ENCODE measurements around the gene DZIP1.

Gene DZIP1

DNA sequence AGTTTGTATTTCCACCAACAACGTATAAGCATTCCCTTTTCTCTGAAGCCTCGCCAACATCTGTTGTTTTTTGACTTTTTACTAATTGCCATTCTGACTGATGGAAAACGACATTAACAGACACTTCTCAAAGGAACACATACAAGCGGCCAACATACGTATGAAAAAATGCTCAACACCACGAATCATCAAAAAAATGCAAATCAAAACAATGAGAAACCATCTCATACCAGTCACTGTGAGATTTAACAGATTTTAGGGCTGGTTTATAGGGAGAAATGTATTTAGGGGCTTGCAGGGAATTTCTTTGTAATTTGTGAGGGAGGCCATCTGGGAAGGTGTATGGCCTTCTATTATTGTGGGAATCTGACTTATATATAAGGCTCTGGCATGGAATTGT lies 2.8 kb upstream of the DZIP1 start:
- no peak overlapping the region for H2AFZ ChIP-seq (ENCODE audit: low read depth)
- no peaks in the 10 kb centered on the region for H3K27me3 ChIP-seq (ENCODE audit: insufficient read depth, low read depth)
- TF ChIP-seq, protein P1, sequence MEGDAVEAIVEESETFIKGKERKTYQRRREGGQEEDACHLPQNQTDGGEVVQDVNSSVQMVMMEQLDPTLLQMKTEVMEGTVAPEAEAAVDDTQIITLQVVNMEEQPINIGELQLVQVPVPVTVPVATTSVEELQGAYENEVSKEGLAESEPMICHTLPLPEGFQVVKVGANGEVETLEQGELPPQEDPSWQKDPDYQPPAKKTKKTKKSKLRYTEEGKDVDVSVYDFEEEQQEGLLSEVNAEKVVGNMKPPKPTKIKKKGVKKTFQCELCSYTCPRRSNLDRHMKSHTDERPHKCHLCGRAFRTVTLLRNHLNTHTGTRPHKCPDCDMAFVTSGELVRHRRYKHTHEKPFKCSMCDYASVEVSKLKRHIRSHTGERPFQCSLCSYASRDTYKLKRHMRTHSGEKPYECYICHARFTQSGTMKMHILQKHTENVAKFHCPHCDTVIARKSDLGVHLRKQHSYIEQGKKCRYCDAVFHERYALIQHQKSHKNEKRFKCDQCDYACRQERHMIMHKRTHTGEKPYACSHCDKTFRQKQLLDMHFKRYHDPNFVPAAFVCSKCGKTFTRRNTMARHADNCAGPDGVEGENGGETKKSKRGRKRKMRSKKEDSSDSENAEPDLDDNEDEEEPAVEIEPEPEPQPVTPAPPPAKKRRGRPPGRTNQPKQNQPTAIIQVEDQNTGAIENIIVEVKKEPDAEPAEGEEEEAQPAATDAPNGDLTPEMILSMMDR (conservative IDR thresholded peaks at IDR 0.05; ENCODE audit: low read depth, low read length), result no peak
- H3K9ac ChIP-seq, result no peak overlapping the region
- no peaks in the 10 kb centered on the region for H3K4me1 ChIP-seq (ENCODE audit: low read depth, poor library complexity, severe bottlenecking)
- no peak overlapping the region for H3K27ac ChIP-seq
- no peak overlapping the region for H3K4me3 ChIP-seq (IDR thresholded peaks at IDR 0.05; ENCODE audit: insufficient read depth, low read depth, low read length)
- H3K4me2 ChIP-seq, result no peak overlapping the region
- no peaks in the 10 kb centered on the region for H4K20me1 ChIP-seq (ENCODE audit: insufficient read depth)
- H3K36me3 ChIP-seq (ENCODE audit: insufficient read depth), result no peaks in the 10 kb centered on the region
- no peaks in the 10 kb centered on the region for H3K79me2 ChIP-seq (ENCODE audit: insufficient read depth, low read depth)

DNA sequence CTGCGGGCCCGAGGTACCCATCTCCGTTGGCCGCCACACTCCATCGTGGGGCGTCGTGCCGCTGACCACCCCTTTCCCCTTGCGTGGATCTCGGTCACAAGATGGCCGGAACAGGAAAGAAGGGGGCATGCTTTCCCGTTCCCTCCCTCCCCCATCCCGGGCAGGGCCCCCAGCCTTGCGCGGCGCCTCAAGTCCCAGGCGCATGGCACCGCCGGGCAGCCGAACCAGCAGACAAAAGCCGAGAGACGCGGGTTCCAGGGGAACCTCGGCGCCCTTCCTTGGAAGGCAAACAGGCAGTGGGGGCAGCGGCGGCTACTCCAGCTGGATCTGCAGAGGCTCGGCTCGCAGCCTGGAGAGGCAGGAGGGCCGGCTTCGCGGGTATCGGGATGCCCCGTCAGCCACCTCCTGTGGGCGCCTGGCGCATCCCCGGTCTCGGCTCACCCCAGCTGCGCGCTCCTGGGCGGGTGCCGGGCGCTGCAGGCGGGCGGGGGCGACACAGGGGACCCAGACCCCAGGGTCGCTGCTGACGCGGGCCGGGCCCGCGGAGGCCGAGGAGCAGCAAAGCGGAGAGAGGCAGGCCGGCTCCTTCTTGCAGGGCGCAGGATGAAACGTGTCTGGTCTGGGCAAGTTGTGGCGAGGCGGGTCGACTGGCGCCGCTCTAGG lies 439 bp downstream of the DZIP1 start:
- no peaks in the 10 kb centered on the region for H3K79me2 ChIP-seq (ENCODE audit: insufficient read depth, low read depth)
- no peak overlapping the region for H2AFZ ChIP-seq (ENCODE audit: low read depth)
- no peaks in the 10 kb centered on the region for H4K20me1 ChIP-seq (ENCODE audit: insufficient read depth)
- no peak overlapping the region for H3K4me3 ChIP-seq (IDR thresholded peaks at IDR 0.05; ENCODE audit: insufficient read depth, low read depth, low read length)
- H3K27me3 ChIP-seq (ENCODE audit: insufficient read depth, low read depth), result no peaks in the 10 kb centered on the region
- no peaks in the 10 kb centered on the region for H3K36me3 ChIP-seq (ENCODE audit: insufficient read depth)
- H3K27ac ChIP-seq, result no peak overlapping the region
- no peak overlapping the region for H3K9ac ChIP-seq
- TF ChIP-seq, protein P1 (conservative IDR thresholded peaks at IDR 0.05; ENCODE audit: low read depth, low read length), result no peak
- no peaks in the 10 kb centered on the region for H3K4me1 ChIP-seq (ENCODE audit: low read depth, poor library complexity, severe bottlenecking)
- no peak overlapping the region for H3K4me2 ChIP-seq

DNA sequence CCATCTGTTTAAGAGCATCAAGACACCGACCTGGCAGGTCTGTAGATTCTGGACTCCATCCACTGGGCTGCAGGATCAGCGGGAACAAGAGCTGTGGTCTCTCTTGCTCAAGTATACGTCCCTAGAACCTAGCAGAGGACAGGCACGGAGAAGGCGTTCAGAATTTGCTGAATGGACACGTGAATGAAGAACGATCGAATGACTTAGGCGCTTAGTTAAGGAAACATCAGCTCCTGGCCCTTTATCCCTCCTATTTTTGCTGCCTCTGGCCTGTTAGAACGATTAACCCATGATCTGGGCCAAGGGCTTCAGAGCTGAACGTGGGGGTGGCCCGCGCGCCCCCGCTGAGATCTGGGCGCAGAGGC lies 953 bp downstream of the DZIP1 start:
- H4K20me1 ChIP-seq (ENCODE audit: insufficient read depth), result no peaks in the 10 kb centered on the region
- TF ChIP-seq, protein P1 (conservative IDR thresholded peaks at IDR 0.05; ENCODE audit: low read depth, low read length), result no peak
- H2AFZ ChIP-seq (ENCODE audit: low read depth), result no peak overlapping the region
- H3K36me3 ChIP-seq (ENCODE audit: insufficient read depth), result no peaks in the 10 kb centered on the region
- H3K27me3 ChIP-seq (ENCODE audit: insufficient read depth, low read depth), result no peaks in the 10 kb centered on the region
- no peak overlapping the region for H3K4me3 ChIP-seq (IDR thresholded peaks at IDR 0.05; ENCODE audit: insufficient read depth, low read depth, low read length)
- no peak overlapping the region for H3K27ac ChIP-seq
- no peaks in the 10 kb centered on the region for H3K4me1 ChIP-seq (ENCODE audit: low read depth, poor library complexity, severe bottlenecking)
- H3K9ac ChIP-seq, result no peak overlapping the region
- no peak overlapping the region for H3K4me2 ChIP-seq
- no peaks in the 10 kb centered on the region for H3K79me2 ChIP-seq (ENCODE audit: insufficient read depth, low read depth)

DNA sequence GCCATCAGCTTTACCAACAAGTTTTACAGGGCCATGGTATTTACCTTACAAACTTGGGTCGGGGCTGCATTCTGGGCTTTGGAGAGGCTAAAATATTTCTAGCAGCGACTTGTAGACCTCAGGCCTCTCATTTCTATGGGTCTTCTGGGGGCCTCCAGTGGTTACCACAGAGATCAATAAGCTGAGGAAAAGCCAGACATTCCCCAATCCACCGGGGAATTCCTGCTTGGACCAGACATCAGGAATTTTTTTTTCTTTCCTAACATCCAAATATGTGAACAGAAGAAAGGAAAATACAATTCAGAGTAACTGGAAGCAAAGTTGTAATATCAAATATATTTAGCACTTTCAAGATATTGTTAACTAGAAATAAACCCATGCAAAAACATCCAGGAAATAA lies 1.5 kb downstream of the DZIP1 start:
- no peak overlapping the region for H2AFZ ChIP-seq (ENCODE audit: low read depth)
- no peak overlapping the region for H3K9ac ChIP-seq
- H3K4me1 ChIP-seq (ENCODE audit: low read depth, poor library complexity, severe bottlenecking), result no peaks in the 10 kb centered on the region
- no peaks in the 10 kb centered on the region for H3K27me3 ChIP-seq (ENCODE audit: insufficient read depth, low read depth)
- H3K4me3 ChIP-seq (IDR thresholded peaks at IDR 0.05; ENCODE audit: insufficient read depth, low read depth, low read length), result no peak overlapping the region
- no peak overlapping the region for H3K27ac ChIP-seq
- no peaks in the 10 kb centered on the region for H3K79me2 ChIP-seq (ENCODE audit: insufficient read depth, low read depth)
- no peaks in the 10 kb centered on the region for H4K20me1 ChIP-seq (ENCODE audit: insufficient read depth)
- H3K4me2 ChIP-seq, result no peak overlapping the region
- TF ChIP-seq, protein P1 (conservative IDR thresholded peaks at IDR 0.05; ENCODE audit: low read depth, low read length), result no peak
- no peaks in the 10 kb centered on the region for H3K36me3 ChIP-seq (ENCODE audit: insufficient read depth)
